ENCODE data around the gene CLTA. TPM values are rescaled to one million over a fixed set of nuclear protein-coding genes. Genes with fewer than 3 reads are reported as not detected.

The CLTA gene
- total RNA-seq, 1 donor from 2014 or later, result 335 TPM

DNA sequence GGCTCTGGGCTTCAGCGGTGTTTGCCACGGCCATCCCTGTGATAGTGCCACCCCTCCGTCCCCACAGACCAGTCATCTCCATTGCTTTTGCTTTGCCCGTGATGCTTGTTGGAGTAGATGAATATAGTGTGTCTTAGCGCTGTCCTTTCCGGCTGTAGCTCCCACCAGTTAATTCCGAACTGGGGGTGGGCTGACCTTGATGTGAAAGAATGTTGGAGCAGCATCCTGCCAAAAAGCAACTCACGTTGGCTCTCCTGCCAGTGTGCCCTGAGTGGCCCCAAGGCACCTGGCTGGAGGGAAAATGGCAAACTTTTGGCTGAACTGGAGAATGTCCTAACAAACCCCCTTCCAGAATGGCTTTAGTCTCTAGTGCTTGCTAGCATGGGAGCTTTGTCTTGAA, 20.0 kb downstream of the CLTA start:
- DNase-seq (ENCODE audit: low read depth) (no peak), FAIRE-seq (no peak)
- Histone ChIP-seq H3K27me3 (ENCODE audit: control insufficient read depth, insufficient read depth, low read length) (no peaks in the 10 kb centered on the region), H3K36me3 (ENCODE audit: control insufficient read depth, insufficient read depth, low read length) (peaks cover 33% of the 10 kb centered on the region), H3K4me3 (ENCODE audit: low read depth, low read length) (no peak overlapping the region)
- TF ChIP-seq, protein P1, sequence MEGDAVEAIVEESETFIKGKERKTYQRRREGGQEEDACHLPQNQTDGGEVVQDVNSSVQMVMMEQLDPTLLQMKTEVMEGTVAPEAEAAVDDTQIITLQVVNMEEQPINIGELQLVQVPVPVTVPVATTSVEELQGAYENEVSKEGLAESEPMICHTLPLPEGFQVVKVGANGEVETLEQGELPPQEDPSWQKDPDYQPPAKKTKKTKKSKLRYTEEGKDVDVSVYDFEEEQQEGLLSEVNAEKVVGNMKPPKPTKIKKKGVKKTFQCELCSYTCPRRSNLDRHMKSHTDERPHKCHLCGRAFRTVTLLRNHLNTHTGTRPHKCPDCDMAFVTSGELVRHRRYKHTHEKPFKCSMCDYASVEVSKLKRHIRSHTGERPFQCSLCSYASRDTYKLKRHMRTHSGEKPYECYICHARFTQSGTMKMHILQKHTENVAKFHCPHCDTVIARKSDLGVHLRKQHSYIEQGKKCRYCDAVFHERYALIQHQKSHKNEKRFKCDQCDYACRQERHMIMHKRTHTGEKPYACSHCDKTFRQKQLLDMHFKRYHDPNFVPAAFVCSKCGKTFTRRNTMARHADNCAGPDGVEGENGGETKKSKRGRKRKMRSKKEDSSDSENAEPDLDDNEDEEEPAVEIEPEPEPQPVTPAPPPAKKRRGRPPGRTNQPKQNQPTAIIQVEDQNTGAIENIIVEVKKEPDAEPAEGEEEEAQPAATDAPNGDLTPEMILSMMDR (IDR thresholded peaks at IDR 0.05; ENCODE audit: insufficient read depth, low read length, severe bottlenecking), result no peak

DNA sequence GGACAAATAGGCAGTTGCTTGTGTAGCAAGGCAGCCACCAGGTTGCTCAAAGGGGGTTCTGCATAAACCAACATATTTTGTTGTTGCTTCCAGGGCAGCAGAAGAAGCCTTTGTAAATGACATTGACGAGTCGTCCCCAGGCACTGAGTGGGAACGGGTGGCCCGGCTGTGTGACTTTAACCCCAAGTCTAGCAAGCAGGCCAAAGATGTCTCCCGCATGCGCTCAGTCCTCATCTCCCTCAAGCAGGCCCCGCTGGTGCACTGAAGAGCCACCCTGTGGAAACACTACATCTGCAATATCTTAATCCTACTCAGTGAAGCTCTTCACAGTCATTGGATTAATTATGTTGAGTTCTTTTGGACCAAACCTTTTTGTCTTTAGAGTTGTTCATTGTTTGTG, 20.8 kb downstream of the CLTA start:
- FAIRE-seq (no peak), DNase-seq (ENCODE audit: low read depth) (no peak)
- TF ChIP-seq, protein P1 (IDR thresholded peaks at IDR 0.05; ENCODE audit: insufficient read depth, low read length, severe bottlenecking), result no peak
- Histone ChIP-seq H3K36me3 (ENCODE audit: control insufficient read depth, insufficient read depth, low read length) (peaks cover 30% of the 10 kb centered on the region), H3K27me3 (ENCODE audit: control insufficient read depth, insufficient read depth, low read length) (no peaks in the 10 kb centered on the region), H3K4me3 (ENCODE audit: low read depth, low read length) (no peak overlapping the region)

DNA sequence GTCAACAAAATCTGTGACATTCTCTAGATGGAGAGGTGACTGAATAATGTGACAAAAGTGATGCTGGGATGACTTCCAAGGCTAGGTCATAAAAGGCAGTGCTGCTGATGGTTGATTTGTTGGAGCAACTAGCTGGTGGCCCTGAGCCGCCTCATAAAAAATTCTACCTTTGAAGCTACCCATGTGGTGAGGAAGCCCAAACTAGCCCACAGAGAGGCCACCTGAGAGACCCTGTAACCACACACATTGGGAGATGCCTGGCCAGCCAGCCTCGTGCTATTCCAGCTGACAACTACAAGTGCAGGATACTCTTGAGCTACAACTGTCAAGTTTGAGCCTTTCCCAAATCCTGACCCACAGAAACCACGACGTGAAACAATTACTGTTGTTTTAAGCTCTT, 22.7 kb downstream of the CLTA start:
- H3K36me3 ChIP-seq (ENCODE audit: control insufficient read depth, insufficient read depth, low read length), result peaks cover 27% of the 10 kb centered on the region
- no peak for DNase-seq (ENCODE audit: low read depth)
- no peak for FAIRE-seq
- TF ChIP-seq, protein P1 (IDR thresholded peaks at IDR 0.05; ENCODE audit: insufficient read depth, low read length, severe bottlenecking), result no peak
- no peak overlapping the region for H3K4me3 ChIP-seq (ENCODE audit: low read depth, low read length)
- H3K27me3 ChIP-seq (ENCODE audit: control insufficient read depth, insufficient read depth, low read length), result no peaks in the 10 kb centered on the region

DNA sequence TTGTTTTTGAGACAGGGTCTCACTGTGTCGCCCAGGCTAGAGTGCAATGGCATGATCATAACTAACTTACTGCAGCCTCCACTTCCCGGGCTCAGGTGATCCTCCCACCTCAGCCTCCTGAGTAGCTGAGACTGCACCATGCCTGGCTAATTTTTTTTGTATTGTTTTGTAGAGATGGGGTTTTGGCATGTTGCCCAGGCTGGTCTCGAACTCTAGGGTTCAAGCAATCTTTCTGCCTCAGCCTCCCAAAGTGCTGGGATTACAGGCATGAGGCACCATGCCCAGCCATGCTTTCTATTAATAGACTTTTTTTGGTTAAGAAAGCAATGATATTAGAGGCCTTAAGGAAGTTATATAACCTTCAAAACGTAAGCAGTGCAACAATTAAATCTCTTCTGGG, 23.3 kb downstream of the CLTA start:
- DNase-seq (ENCODE audit: low read depth) (no peak), FAIRE-seq (no peak)
- TF ChIP-seq, protein P1 (IDR thresholded peaks at IDR 0.05; ENCODE audit: insufficient read depth, low read length, severe bottlenecking), result no peak
- Histone ChIP-seq H3K27me3 (ENCODE audit: control insufficient read depth, insufficient read depth, low read length) (no peaks in the 10 kb centered on the region), H3K4me3 (ENCODE audit: low read depth, low read length) (no peak overlapping the region), H3K36me3 (ENCODE audit: control insufficient read depth, insufficient read depth, low read length) (peaks cover 22% of the 10 kb centered on the region)

DNA sequence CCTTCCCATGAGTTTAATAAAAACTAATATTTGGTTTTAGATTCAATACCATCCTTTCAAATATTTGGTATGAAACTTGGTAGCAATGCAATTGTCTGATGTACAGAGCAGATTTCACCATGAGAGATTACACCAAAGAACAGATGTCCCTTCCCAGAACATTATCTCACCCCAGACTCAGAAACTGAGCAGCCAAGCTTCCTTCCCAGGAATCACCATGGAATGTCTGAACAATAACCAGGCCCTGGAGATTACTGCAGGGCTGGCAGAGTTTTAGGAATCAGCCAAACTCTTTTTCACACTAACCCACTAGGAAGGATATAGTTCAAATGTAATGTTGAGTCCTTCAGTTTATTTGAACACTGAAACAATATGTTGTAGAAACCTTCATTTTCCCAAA, 23.9 kb downstream of the CLTA start:
- TF ChIP-seq, protein P1 (IDR thresholded peaks at IDR 0.05; ENCODE audit: insufficient read depth, low read length, severe bottlenecking), result no peak
- H3K4me3 ChIP-seq (ENCODE audit: low read depth, low read length), result no peak overlapping the region
- no peaks in the 10 kb centered on the region for H3K27me3 ChIP-seq (ENCODE audit: control insufficient read depth, insufficient read depth, low read length)
- DNase-seq (ENCODE audit: low read depth), result no peak
- H3K36me3 ChIP-seq (ENCODE audit: control insufficient read depth, insufficient read depth, low read length), result peaks cover 21% of the 10 kb centered on the region
- FAIRE-seq, result no peak

DNA sequence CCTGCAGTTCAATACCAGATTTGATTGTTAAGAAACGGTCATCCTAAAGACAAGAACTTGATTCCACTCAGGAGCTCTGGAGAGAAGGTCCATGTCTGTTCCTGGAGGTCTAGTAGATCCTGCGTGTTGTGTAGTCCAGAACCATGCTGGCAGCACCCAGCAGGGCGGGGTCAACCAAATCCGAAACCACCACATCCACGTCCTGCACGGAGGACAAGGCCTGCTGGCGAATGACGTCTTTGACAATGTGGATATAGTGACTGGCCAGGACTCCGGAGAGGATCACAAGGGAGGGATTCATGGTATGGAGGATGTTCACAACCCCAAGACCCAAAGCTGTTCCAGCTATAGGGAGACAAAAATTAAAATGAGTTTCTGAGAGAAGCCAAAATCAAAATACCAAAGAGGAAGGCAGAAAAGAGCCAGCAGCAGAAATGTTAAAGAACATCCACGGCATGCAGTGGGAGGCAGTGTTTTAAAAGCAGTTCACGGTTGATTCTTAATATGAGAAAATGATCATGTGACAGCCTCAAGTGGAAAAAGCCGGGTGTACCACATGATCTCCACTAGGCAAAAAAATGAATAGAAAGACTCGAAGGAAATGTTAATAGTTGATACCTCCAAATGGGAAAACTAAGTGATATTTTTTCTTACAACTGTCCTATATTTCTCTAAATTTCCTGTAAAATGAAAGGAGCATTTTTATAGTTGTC, 26.7 kb downstream of the CLTA start:
- TF ChIP-seq, protein P1 (IDR thresholded peaks at IDR 0.05; ENCODE audit: insufficient read depth, low read length, severe bottlenecking), result no peak
- FAIRE-seq, result no peak
- H3K27me3 ChIP-seq (ENCODE audit: control insufficient read depth, insufficient read depth, low read length), result no peaks in the 10 kb centered on the region
- peaks cover 4% of the 10 kb centered on the region for H3K36me3 ChIP-seq (ENCODE audit: control insufficient read depth, insufficient read depth, low read length)
- no peak overlapping the region for H3K4me3 ChIP-seq (ENCODE audit: low read depth, low read length)
- DNase-seq (ENCODE audit: low read depth), result no peak
